Astrocyte (in vitro differentiated cells and primary cell): ENCODE measurements around the gene SMIM35. TPM values are rescaled to one million over a fixed set of nuclear protein-coding genes. Genes with fewer than 3 reads are reported as not detected.

Experiments
- DNase-seq: peaks from one replicate; pipeline ENCODE4 v3.0.0-alpha.2; 2010; ENCODE audit warnings: low read depth
- FAIRE-seq: peaks from 2 replicates; lab custom pipeline; 2011; peaks lifted over from hg19 to GRCh38; lab: Jason Lieb, UNC
- H2AFZ ChIP-seq: 2 replicates; pipeline ENCODE4 v1.6.0; 2012; ENCODE audit warnings: low read depth, low read length, inconsistent platforms
- H3K27ac ChIP-seq: 2 replicates; pipeline ENCODE4 v1.5.1; 2011; ENCODE audit warnings: low read depth, low read length, inconsistent platforms
- H3K27me3 ChIP-seq: 2 replicates; pipeline ENCODE4 v1.6.0; 2011; ENCODE audit warnings: low read length, inconsistent platforms; ENCODE audit not compliant: insufficient read depth
- H3K36me3 ChIP-seq: 2 replicates; pipeline ENCODE4 v1.5.1; 2011; ENCODE audit warnings: low read length, inconsistent platforms; ENCODE audit not compliant: insufficient read depth
- H3K4me1 ChIP-seq: 2 replicates; pipeline ENCODE4 v1.5.1; 2011; ENCODE audit warnings: low read length, inconsistent platforms; ENCODE audit not compliant: insufficient read depth
- H3K4me2 ChIP-seq: 2 replicates; pipeline ENCODE4 v1.6.0; 2012; ENCODE audit warnings: low read length, inconsistent platforms
- H3K4me3 ChIP-seq: 2 replicates; pipeline ENCODE4 v1.5.1; 2011; ENCODE audit warnings: low read depth, mild to moderate bottlenecking, low read length, inconsistent platforms; ENCODE audit not compliant: insufficient read depth
- H3K79me2 ChIP-seq: 2 replicates; pipeline ENCODE4 v1.6.0; 2012; ENCODE audit warnings: mild to moderate bottlenecking, low read length, inconsistent platforms; ENCODE audit not compliant: insufficient read depth
- H3K9ac ChIP-seq: 2 replicates; pipeline ENCODE4 v1.6.0; 2012; ENCODE audit warnings: mild to moderate bottlenecking, low read length, inconsistent platforms
- H3K9me3 ChIP-seq: 2 replicates; pipeline ENCODE4 v1.5.1; 2012; ENCODE audit warnings: low read depth, mild to moderate bottlenecking, low read length, inconsistent platforms; ENCODE audit not compliant: insufficient read depth
- H4K20me1 ChIP-seq: 2 replicates; pipeline ENCODE4 v1.6.0; 2012; ENCODE audit warnings: low read length, inconsistent platforms; ENCODE audit not compliant: insufficient read depth
- H3K27ac Mint-ChIP-seq: one replicate; pipeline ENCODE4 v1.8.0; 2021; ENCODE audit warnings: mild to moderate bottlenecking, mixed read lengths; ENCODE audit not compliant: unreplicated experiment
- H3K27me3 Mint-ChIP-seq: one replicate; pipeline ENCODE4 v1.8.0; 2021; ENCODE audit warnings: low read depth, mixed read lengths; ENCODE audit not compliant: unreplicated experiment
- H3K36me3 Mint-ChIP-seq: one replicate; pipeline ENCODE4 v1.8.0; 2021; ENCODE audit warnings: low read depth, mixed read lengths; ENCODE audit not compliant: unreplicated experiment
- H3K4me1 Mint-ChIP-seq: one replicate; pipeline ENCODE4 v1.8.0; 2021; ENCODE audit warnings: low read depth, mixed read lengths; ENCODE audit not compliant: unreplicated experiment
- H3K4me3 Mint-ChIP-seq: one replicate; pipeline ENCODE4 v1.8.0; 2021; ENCODE audit warnings: mild to moderate bottlenecking, moderate library complexity, mixed read lengths; ENCODE audit not compliant: unreplicated experiment
- H3K9me3 Mint-ChIP-seq: one replicate; pipeline ENCODE4 v1.8.0; 2021; ENCODE audit warnings: mild to moderate bottlenecking, mixed read lengths; ENCODE audit not compliant: unreplicated experiment
- CTCF ChIP-seq: IDR thresholded peaks from 2 replicates; pipeline ENCODE4 v1.5.1; 2011; ENCODE audit warnings: low read depth, mild to moderate bottlenecking, inconsistent platforms, low read length, moderate library complexity; ENCODE audit not compliant: insufficient read depth
- EZH2 ChIP-seq: IDR thresholded peaks from 2 replicates; pipeline ENCODE4 v1.6.1; 2012; ENCODE audit warnings: mild to moderate bottlenecking, low read length, inconsistent platforms; ENCODE audit not compliant: insufficient read depth
- total RNA-seq: library from RNA; stranded (reverse); gene quantifications from 2 replicates; pipeline ENCODE4 v1.2.1, GENCODE V29; 2021

SMIM35 gene
- total RNA-seq, 1 donor from 2014 or later: not detected

- FAIRE-seq: no peak
- no peak overlapping the region for H3K4me2 ChIP-seq
- H3K79me2 ChIP-seq: no peaks in the 10 kb centered on the region
Observed at GRCh38 chr11:118090545-118091162, 3.9 kb upstream of the SMIM35 start.

GRCh38 chr11:118088531-118088930 is 1.8 kb upstream of the SMIM35 start:
- H3K4me1 ChIP-seq: no peaks in the 10 kb centered on the region
- Mint-ChIP-seq H3K27ac (no peak overlapping the region), H3K4me3 (no peak overlapping the region), H3K36me3 (peaks cover 5% of the 10 kb centered on the region), H3K27me3 (peaks cover 3% of the 10 kb centered on the region), H3K4me1 (peaks cover 2% of the 10 kb centered on the region), H3K9me3 (peaks cover 54% of the 10 kb centered on the region)
- FAIRE-seq (no peak), DNase-seq (no peak)
- peaks cover 2% of the 10 kb centered on the region for H3K27me3 ChIP-seq
- no peak overlapping the region for H3K4me3 ChIP-seq
- H3K4me2 ChIP-seq: no peak overlapping the region
- no peak overlapping the region for H2AFZ ChIP-seq
- H3K79me2 ChIP-seq: no peaks in the 10 kb centered on the region
- no peak overlapping the region for H3K9ac ChIP-seq
- H3K9me3 ChIP-seq: peaks cover 15% of the 10 kb centered on the region
- H3K36me3 ChIP-seq: no peaks in the 10 kb centered on the region
- H3K27ac ChIP-seq: no peak overlapping the region
- H4K20me1 ChIP-seq: no peaks in the 10 kb centered on the region
- no peak for TF ChIP-seq CTCF
- no peak for TF ChIP-seq EZH2

More at GRCh38 chr11:118090545-118091162, 3.9 kb upstream of the SMIM35 start:
- no peak for DNase-seq
- Histone ChIP-seq H3K9ac (no peak overlapping the region), H3K36me3 (no peaks in the 10 kb centered on the region), H4K20me1 (no peaks in the 10 kb centered on the region), H2AFZ (no peak overlapping the region), H3K9me3 (peaks cover 15% of the 10 kb centered on the region), H3K4me3 (no peak overlapping the region), H3K27me3 (peaks cover 5% of the 10 kb centered on the region), H3K27ac (no peak overlapping the region), H3K4me1 (no peaks in the 10 kb centered on the region)
- Mint-ChIP-seq H3K4me3 (no peak overlapping the region), H3K9me3 (peaks cover 56% of the 10 kb centered on the region), H3K27ac (no peak overlapping the region), H3K4me1 (peaks cover 2% of the 10 kb centered on the region), H3K27me3 (peaks cover 6% of the 10 kb centered on the region), H3K36me3 (peaks cover 5% of the 10 kb centered on the region)
- no peak for TF ChIP-seq EZH2
- TF ChIP-seq CTCF: no peak

DNA sequence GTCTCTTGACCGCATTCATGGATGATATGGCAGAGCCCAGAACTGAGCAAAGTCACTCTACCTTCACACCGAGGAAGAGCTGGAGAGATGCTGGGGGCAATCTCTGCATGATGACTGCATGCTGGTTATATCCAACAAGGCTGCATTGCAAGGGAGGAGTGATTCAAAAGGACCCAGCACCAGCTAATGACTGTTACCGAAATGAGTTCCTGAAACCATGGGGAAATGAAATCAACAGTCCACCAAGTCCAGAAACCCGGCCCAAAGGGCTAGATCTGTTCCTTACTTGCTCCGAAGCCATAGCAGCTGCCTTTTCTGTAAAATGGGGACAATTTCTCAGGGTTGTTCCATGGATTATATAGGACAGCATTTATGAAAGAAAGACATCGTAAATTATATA is 1.2 kb upstream of the SMIM35 start:
- H3K36me3 ChIP-seq: no peaks in the 10 kb centered on the region
- no peak overlapping the region for H3K9ac ChIP-seq
- DNase-seq (no peak), FAIRE-seq (no peak)
- no peak overlapping the region for H3K27ac Mint-ChIP-seq
- no peaks in the 10 kb centered on the region for H3K4me1 ChIP-seq
- H3K27me3 Mint-ChIP-seq: peaks cover 7% of the 10 kb centered on the region
- TF ChIP-seq CTCF: no peak
- TF ChIP-seq EZH2: no peak
- peaks cover 4% of the 10 kb centered on the region for H3K4me1 Mint-ChIP-seq
- H3K4me3 Mint-ChIP-seq: no peak overlapping the region
- H3K4me2 ChIP-seq: no peak overlapping the region
- no peaks in the 10 kb centered on the region for H3K79me2 ChIP-seq
- no peak overlapping the region for H3K27ac ChIP-seq
- H4K20me1 ChIP-seq: no peaks in the 10 kb centered on the region
- peaks cover 5% of the 10 kb centered on the region for H3K36me3 Mint-ChIP-seq
- H2AFZ ChIP-seq: no peak overlapping the region
- H3K9me3 ChIP-seq: peaks cover 15% of the 10 kb centered on the region
- peaks cover 57% of the 10 kb centered on the region for H3K9me3 Mint-ChIP-seq
- H3K27me3 ChIP-seq: peaks cover 2% of the 10 kb centered on the region
- no peak overlapping the region for H3K4me3 ChIP-seq
